Heart left ventricle (tissue), 16 donors: ENCODE measurements around the gene BCL2A1. TPM values are rescaled to one million over a fixed set of nuclear protein-coding genes. Genes with fewer than 3 reads are reported as not detected.
A peak's percentile ranks its signal among the peaks of the same experiment; 100 is the strongest.

ENCODE experiments used
- ATAC-seq, 4 donors: fragments of 200-7000 bp; cut with Tn5 transposase; one replicate each; pipeline ENCODE4 v1.9.1; 2020 to 2022; ENCODE audit warnings: moderate library complexity in 4 of 4, mild to moderate bottlenecking in 3 of 4, moderate number of reproducible peaks in 1 of 4
- DNase-seq, 5 donors: peaks; one replicate each; pipeline ENCODE4 v3.0.0-alpha.2; 2020
- H3K27ac ChIP-seq, 12 donors: fragments of 200-600 bp; sonication (generic) in 4 of 12; one replicate each; pipeline versions ENCODE4 v1.5.0 to v1.8.0; 2016 to 2022; ENCODE audit warnings: mild to moderate bottlenecking in 2 of 12
- H3K27me3 ChIP-seq, 9 donors: fragments of 200-600 bp; sonication (generic) in 2 of 9; one replicate each; pipeline versions ENCODE4 v1.5.1 to v1.8.0; 2016 to 2022; ENCODE audit warnings: mild to moderate bottlenecking in 3 of 9
- H3K36me3 ChIP-seq, 9 donors: fragments of 200-600 bp; sonication (generic) in 2 of 9; one replicate each; pipeline versions ENCODE4 v1.5.0 to v1.8.0; 2018 to 2022; ENCODE audit warnings: mild to moderate bottlenecking in 2 of 9
- H3K4me1 ChIP-seq, 12 donors: fragments of 200-600 bp; sonication (generic) in 4 of 12; one replicate each; pipeline versions ENCODE4 v1.5.0 to v1.8.0; 2016 to 2022; ENCODE audit warnings: mild to moderate bottlenecking in 3 of 12
- H3K4me3 ChIP-seq, 12 donors: fragments of 200-600 bp; sonication (generic) in 4 of 12; one replicate each; pipeline versions ENCODE4 v1.5.0 to v1.8.0; 2017 to 2022; ENCODE audit warnings: mild to moderate bottlenecking in 9 of 12, moderate library complexity in 4 of 12
- H3K9me3 ChIP-seq, 12 donors: fragments of 200-600 bp; sonication (generic) in 4 of 12; one replicate each; pipeline versions ENCODE4 v1.5.0 to v1.8.0; 2016 to 2022; ENCODE audit warnings: mild to moderate bottlenecking in 1 of 12
- POLR2A ChIP-seq, 2 donors: fragments of 450-650 bp; IDR thresholded peaks; one replicate each; pipeline ENCODE4 v1.6.1; 2017; ENCODE audit warnings: antibody characterized with exemption in 2 of 2, mild to moderate bottlenecking in 2 of 2, moderate library complexity in 2 of 2
- WGBS, 4 donors: extraction: QIAGEN DNeasy Blood & Tissue Kit in 2 of 4; methylation state at CpG; one replicate each; pipeline versions ENCODE4 v1.1.5 to v1.1.7; 2013 to 2018; 5-methylcytosine and 5-hydroxymethylcytosine counted together
- intact Hi-C, 10 donors: fragments of 100-400 bp; cut with DNase I; formaldehyde crosslinking; loops; one replicate each; pipeline versions ENCODE4 v1.11.1 to v1.14.2; 2022
- polyA plus RNA-seq, 2 donors: library from polyadenylated mRNA; stranded (reverse); fragments of 200-250 nt; gene quantifications; one replicate each; pipeline ENCODE4 v1.2.3, GENCODE V29; 2013
- total RNA-seq, 9 donors: library from RNA; depleted of rRNA in 2 of 9; stranded (reverse); fragments of >200 nt in 2 of 9; fragmentation: NEBNext Ultra II Directional in 3 of 9; extraction: Animal tissue kit (Norgen Biotek cat#: 25700) in 3 of 9; gene quantifications; one replicate each; pipeline versions ENCODE4 v1.1.0 to v1.2.4, GENCODE V29; 2016 to 2023
- TF ChIP-seq, protein P1 (sequence below), 12 donors: fragments of 200-600 bp; sonication (generic) in 4 of 12; IDR thresholded peaks; one replicate each; pipeline versions ENCODE4 v1.5.0 to v1.8.0; 2018 to 2022; ENCODE audit warnings: antibody characterized with exemption in 12 of 12, mild to moderate bottlenecking in 5 of 12
- donor health status: ischemic (EF 13 %, LVEDD 7.1; RV severe dilation, severe dysfunction).
- donor health status: healthy with polysubstance abuse.
- donor health status: DM: no; HTN: yes; CAD: no.
- donor health status: DM: no; HTN: no; CAD: no.
- donor health status: ischemic (EF 25% LVEDD 6.9; RV normal size, moderate dysfunction).
- donor health status: ischemic (EF 25% LVEDD 5.7; RV mildly dilated, moderate dysfunction).
- donor health status: healthy.
- donor health status: DM: yes; HTN: yes; CAD: no.
- donor health status: ischemic (EF 35%, LVEDD 5.7; RV mildly dilated, moderate dysfunction).
- donor health status: nonischemic (EF 11% LVEDD 7.7; RV severe dilation, severe dysfunction).
- donor health status: DM: yes; HTN: yes; CAD: no.
- donor health status: PGD.
- donor health status: ischemic (EF 29% LVEDD 5.4; RV normal size, mild dysfunction).
- donor health status: nonischemic (EF 23%, LVEDD 6.1; RV moderate dilation, normal function).

Gene BCL2A1
- total and polyA plus RNA-seq, 11 donors, result 0.23 to 28.6 (median 0.99) TPM; not detected in 1

- no peak for TF ChIP-seq POLR2A (IDR thresholded peaks at IDR 0.05)
- TF ChIP-seq, protein P1, sequence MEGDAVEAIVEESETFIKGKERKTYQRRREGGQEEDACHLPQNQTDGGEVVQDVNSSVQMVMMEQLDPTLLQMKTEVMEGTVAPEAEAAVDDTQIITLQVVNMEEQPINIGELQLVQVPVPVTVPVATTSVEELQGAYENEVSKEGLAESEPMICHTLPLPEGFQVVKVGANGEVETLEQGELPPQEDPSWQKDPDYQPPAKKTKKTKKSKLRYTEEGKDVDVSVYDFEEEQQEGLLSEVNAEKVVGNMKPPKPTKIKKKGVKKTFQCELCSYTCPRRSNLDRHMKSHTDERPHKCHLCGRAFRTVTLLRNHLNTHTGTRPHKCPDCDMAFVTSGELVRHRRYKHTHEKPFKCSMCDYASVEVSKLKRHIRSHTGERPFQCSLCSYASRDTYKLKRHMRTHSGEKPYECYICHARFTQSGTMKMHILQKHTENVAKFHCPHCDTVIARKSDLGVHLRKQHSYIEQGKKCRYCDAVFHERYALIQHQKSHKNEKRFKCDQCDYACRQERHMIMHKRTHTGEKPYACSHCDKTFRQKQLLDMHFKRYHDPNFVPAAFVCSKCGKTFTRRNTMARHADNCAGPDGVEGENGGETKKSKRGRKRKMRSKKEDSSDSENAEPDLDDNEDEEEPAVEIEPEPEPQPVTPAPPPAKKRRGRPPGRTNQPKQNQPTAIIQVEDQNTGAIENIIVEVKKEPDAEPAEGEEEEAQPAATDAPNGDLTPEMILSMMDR (IDR thresholded peaks at IDR 0.05), result no peak
- H3K36me3 ChIP-seq, result no peaks in the 10 kb centered on the region
- H3K4me3 ChIP-seq, result no peak overlapping the region
- peak in 2 of 4 donors; percentile 20 to 59 for ATAC-seq
- WGBS, 4 donors, result 70 to 80% (median 75%) methylated on average over 2 of the region's 2 CpGs
- no peaks in the 10 kb centered on the region for H3K9me3 ChIP-seq
- H3K27me3 ChIP-seq, result no peaks in the 10 kb centered on the region
- peak overlapping the region in 1 of 12 donors; percentile 73 for H3K27ac ChIP-seq
- intact Hi-C loops, result loop anchor here in 1 of 10 donors (10.0 kb wide), 1 partner anchor 60 kb away; no protein-coding TSS in a partner anchor
- DNase-seq, result peak in 1 of 5 donors; percentile 28
- peaks cover 0 to 33% (median 0%) of the 10 kb centered on the region in 12 donors for H3K4me1 ChIP-seq
These were observed 16.3 kb downstream of the BCL2A1 start for GRCh38 chr15:79954661-79955060.

- peaks cover 0 to 33% (median 0%) of the 10 kb centered on the region in 12 donors for H3K4me1 ChIP-seq
- H3K27me3 ChIP-seq, result no peaks in the 10 kb centered on the region
- 76 to 83% (median 78%) methylated on average over 1 of the region's 1 CpG for WGBS, 4 donors
- intact Hi-C loops, result loop anchor here in 1 of 10 donors (10.0 kb wide), 1 partner anchor 61 kb away; no protein-coding TSS in a partner anchor
- ATAC-seq, result no peak
- no peak for TF ChIP-seq POLR2A (IDR thresholded peaks at IDR 0.05)
- TF ChIP-seq, protein P1 (IDR thresholded peaks at IDR 0.05), result no peak
- peak overlapping the region in 1 of 12 donors; percentile 73 for H3K27ac ChIP-seq
- no peaks in the 10 kb centered on the region for H3K9me3 ChIP-seq
- DNase-seq, result no peak
- H3K36me3 ChIP-seq, result no peaks in the 10 kb centered on the region
- H3K4me3 ChIP-seq, result no peak overlapping the region
These were observed 17.0 kb downstream of the BCL2A1 start for GRCh38 chr15:79953951-79954444.

DNA sequence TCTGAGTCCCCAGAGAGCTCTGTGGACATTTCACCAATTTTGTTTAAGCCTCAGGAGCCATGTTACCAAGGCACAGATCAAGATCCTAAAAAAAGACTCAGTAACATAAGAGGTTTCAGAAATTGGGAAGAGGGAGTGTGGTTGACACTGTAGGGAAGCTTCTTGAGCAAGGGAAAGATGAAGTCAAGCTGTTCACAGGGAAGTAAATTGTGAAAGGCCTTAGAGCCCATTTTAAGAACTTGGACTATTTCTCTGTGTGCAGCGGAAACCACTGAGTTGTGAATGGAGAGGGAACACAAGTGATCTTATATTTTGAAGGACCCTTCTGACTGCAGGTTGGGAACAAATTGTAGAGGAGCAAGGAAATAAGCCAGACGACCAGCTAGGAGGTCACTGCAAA is 18.7 kb downstream of the BCL2A1 start:
- intact Hi-C loops, result loop anchor here in 1 of 10 donors (10.0 kb wide), 1 partner anchor 62 kb away; no protein-coding TSS in a partner anchor
- H3K4me3 ChIP-seq, result no peak overlapping the region
- TF ChIP-seq, protein P1 (IDR thresholded peaks at IDR 0.05), result no peak
- no peak for TF ChIP-seq POLR2A (IDR thresholded peaks at IDR 0.05)
- no peaks in the 10 kb centered on the region for H3K36me3 ChIP-seq
- WGBS, 4 donors, result 75 to 80% (median 76%) methylated on average over 2 of the region's 2 CpGs
- no peaks in the 10 kb centered on the region for H3K9me3 ChIP-seq
- ATAC-seq, result peak in 3 of 4 donors; percentile 28 to 68 (median 34)
- H3K27ac ChIP-seq, result peak overlapping the region in 1 of 12 donors; percentile 60
- DNase-seq, result no peak
- peaks cover 0 to 33% (median 0%) of the 10 kb centered on the region in 12 donors for H3K4me1 ChIP-seq
- H3K27me3 ChIP-seq, result no peaks in the 10 kb centered on the region

GRCh38 chr15:79950247-79950646 is 20.7 kb downstream of the BCL2A1 start:
- Histone ChIP-seq H3K4me1 (peaks cover 0 to 33% (median 0%) of the 10 kb centered on the region in 12 donors), H3K9me3 (no peaks in the 10 kb centered on the region), H3K36me3 (no peaks in the 10 kb centered on the region), H3K27me3 (peaks cover 0 to 5% (median 0%) of the 10 kb centered on the region in 9 donors), H3K27ac (no peak overlapping the region), H3K4me3 (no peak overlapping the region)
- ATAC-seq, result no peak
- intact Hi-C loops, result loop anchor here in 1 of 10 donors (10.0 kb wide), 1 partner anchor 65 kb away; no protein-coding TSS in a partner anchor
- no peak for DNase-seq
- WGBS, 4 donors, result 86 to 90% (median 88%) methylated on average over 2 of the region's 2 CpGs
- no peak for TF ChIP-seq POLR2A (IDR thresholded peaks at IDR 0.05)
- TF ChIP-seq, protein P1 (IDR thresholded peaks at IDR 0.05), result no peak
